Stomach (tissue), 9 donors: ENCODE data around the gene ANP32E. TPM values are rescaled to one million over a fixed set of nuclear protein-coding genes. Genes with fewer than 3 reads are reported as not detected.
A peak's percentile ranks its signal among the peaks of the same experiment; 100 is the strongest.

Experiments
- DNase-seq, 2 donors: peaks; one replicate each; pipeline versions ENCODE4 v3.0.0 to v3.0.0-alpha.2; 2013 to 2019
- H3K27ac ChIP-seq, 5 donors: fragments of 200-600 bp in 4 of 5; sonication (generic) in 4 of 5; one replicate each; pipeline ENCODE4 v1.5.1; 2013 to 2019; ENCODE audit warnings: mild to moderate bottlenecking in 1 of 5, moderate library complexity in 1 of 5
- H3K27me3 ChIP-seq, 3 donors: fragments of 200-600 bp; sonication (generic); one replicate each; pipeline ENCODE4 v1.5.1; 2017 to 2019; ENCODE audit warnings: mixed run types in 1 of 3
- H3K36me3 ChIP-seq, 4 donors: fragments of 200-600 bp; sonication (generic); 1 replicate in 3 of 4; 2 replicates in 1 of 4; pipeline ENCODE4 v1.5.1; 2016 to 2019
- H3K4me1 ChIP-seq, 4 donors: fragments of 200-600 bp; sonication (generic); one replicate each; pipeline ENCODE4 v1.5.1; 2016 to 2019
- H3K4me3 ChIP-seq, 4 donors: fragments of 200-600 bp; sonication (generic) in 3 of 4; one replicate each; pipeline ENCODE4 v1.5.1; 2016 to 2019; ENCODE audit warnings: mild to moderate bottlenecking in 1 of 4
- H3K9me3 ChIP-seq, 4 donors: fragments of 200-600 bp; sonication (generic); one replicate each; pipeline ENCODE4 v1.5.1; 2016 to 2019
- CTCF ChIP-seq, 7 experiments: fragments of 450-650 bp in 4 of 7; fragments of 200-600 bp in 3 of 7; sonication (generic) in 3 of 7; IDR thresholded peaks; one replicate each; pipeline ENCODE4 v1.5.1; 2016 to 2019; ENCODE audit warnings: antibody characterized with exemption in 7 of 7, control low read depth in 2 of 7, mild to moderate bottlenecking in 1 of 7
- EP300 ChIP-seq: sonication (generic); formaldehyde crosslinking; IDR thresholded peaks from one replicate; pipeline ENCODE4 v1.6.1; 2017; ENCODE audit warnings: antibody characterized with exemption
- POLR2A ChIP-seq, 4 donors: fragments of 450-650 bp; IDR thresholded peaks; one replicate each; pipeline ENCODE4 v1.6.1; 2016; ENCODE audit warnings: antibody characterized with exemption in 4 of 4, control low read depth in 2 of 4, mild to moderate bottlenecking in 1 of 4, moderate library complexity in 1 of 4
- POLR2AphosphoS5 ChIP-seq, 3 donors: sonication (generic); formaldehyde crosslinking; IDR thresholded peaks; one replicate each; pipeline ENCODE4 v1.6.1; 2016; ENCODE audit warnings: antibody characterized with exemption in 3 of 3
- WGBS, 5 donors: extraction: QIAGEN DNeasy Blood & Tissue Kit in 3 of 5; methylation state at CpG; one replicate each; pipeline versions ENCODE4 v1.1.5 to v1.1.7; 2013 to 2018; 5-methylcytosine and 5-hydroxymethylcytosine counted together
- intact Hi-C: fragments of 100-400 bp; cut with DNase I; formaldehyde crosslinking; loops from one replicate; pipeline ENCODE4 v1.15.1; 2023; ENCODE audit warnings: low total_unique reads
- polyA plus RNA-seq, 3 donors: library from polyadenylated mRNA; stranded (reverse); fragments of 200-250 nt; gene quantifications; one replicate each; pipeline ENCODE4 v1.2.3, GENCODE V29; 2013
- small RNA-seq, 4 donors: library from RNA; depleted of rRNA; stranded (forward); fragments of <200 nt; gene quantifications; one replicate each; pipeline ENCODE3, GENCODE V24; 2016
- total RNA-seq, 5 donors: library from RNA; depleted of rRNA; stranded (reverse); fragments of >200 nt; gene quantifications; one replicate each; pipeline versions ENCODE4 v1.1.0 to v1.2.3, GENCODE V29; 2014 to 2016
- donor health status: healthy with polysubstance abuse.
- donor health status: Bipolar disorder and iron deficiency.
- donor health status: healthy.

Gene ANP32E
- total and polyA plus RNA-seq, 8 donors: 7.0 to 33.2 (median 15.8) TPM

- Histone ChIP-seq H3K36me3 (no peaks in the 10 kb centered on the region), H3K27me3 (no peaks in the 10 kb centered on the region), H3K9me3 (no peaks in the 10 kb centered on the region), H3K4me3 (no peak overlapping the region), H3K27ac (no peak overlapping the region), H3K4me1 (peaks cover under 1 to 35% (median 18%) of the 10 kb centered on the region in 4 donors)
- peak; percentile 75 to 86 for DNase-seq
- TF ChIP-seq EP300 (no peak), POLR2AphosphoS5 (IDR thresholded peaks at IDR 0.05) (peak; percentile 21 to 63 (median 54)), CTCF (IDR thresholded peaks at IDR 0.05) (peak in 5 of 7 experiments; percentile 61 to 84 (median 71)), POLR2A (IDR thresholded peaks at IDR 0.05) (no peak)
- intact Hi-C loops: no loop called here
- WGBS, 5 donors: 8 to 16% (median 11%) methylated on average over 6 of the region's 6 CpGs
Measured at GRCh38 chr1:150168960-150169601, 66.8 kb downstream of the ANP32E start.

Small RNA genes lying within 50 kb of the gene (small RNA-seq; reads per million reads assigned to genes)
- gene RN7SL480P: 0 reads per million in 4 donors
- gene RNU2-17P: 0 to 0.34 (median 0.04) reads per million in 4 donors

Other genes starting within 250 kb of the ANP32E start
- gene OTUD7B, start 225.4 kb downstream of the ANP32E start, total RNA-seq: 10 to 100 TPM in 4 of 5 donors, 1 to 10 TPM in 1; 9.0 to 38.8 (median 25.9) TPM
- 1 to 10 TPM; 2.2 to 6.0 (median 5.0) TPM for gene OTUD7B, start 225.4 kb downstream of the ANP32E start, polyA plus RNA-seq
- 10 to 100 TPM; 13.3 to 69.9 (median 41.9) TPM for gene VPS45, start 168.3 kb downstream of the ANP32E start, total RNA-seq
- gene VPS45, start 168.3 kb downstream of the ANP32E start, polyA plus RNA-seq: 10 to 100 TPM; 15.3 to 21.7 (median 15.9) TPM
- 100 to 1,000 TPM in 3 of 5 donors, 10 to 100 TPM in 2; 34.6 to 254 (median 100) TPM for gene PLEKHO1, start 86.2 kb downstream of the ANP32E start, total RNA-seq
- 10 to 100 TPM; 38.6 to 79.3 (median 40.9) TPM for gene PLEKHO1, start 86.2 kb downstream of the ANP32E start, polyA plus RNA-seq
- 1 to 10 TPM in 2 of 5 donors, not detected in 3; 1.0 to 1.1 TPM for gene CA14, start 21.7 kb upstream of the ANP32E start, total RNA-seq
- 1 to 10 TPM in 1 of 3 donors, under 1 TPM in 1, not detected in 1; 0.68 to 1.4 TPM for gene CA14, start 21.7 kb upstream of the ANP32E start, polyA plus RNA-seq
- gene APH1A, start 32.9 kb upstream of the ANP32E start, total RNA-seq: 100 to 1,000 TPM in 1 of 5 donors, 10 to 100 TPM in 4; 25.8 to 120 (median 49.1) TPM
- gene APH1A, start 32.9 kb upstream of the ANP32E start, polyA plus RNA-seq: 10 to 100 TPM; 87.8 to 95.1 (median 89.5) TPM
- 10 to 100 TPM in 1 of 5 donors, under 1 TPM in 1, not detected in 3; 0.43 to 40.8 TPM for gene C1orf54, start 36.7 kb upstream of the ANP32E start, total RNA-seq
- 10 to 100 TPM in 1 of 3 donors, 1 to 10 TPM in 2; 7.5 to 17.7 (median 8.7) TPM for gene C1orf54, start 36.7 kb upstream of the ANP32E start, polyA plus RNA-seq
- 10 to 100 TPM in 1 of 5 donors, 1 to 10 TPM in 3, not detected in 1; 2.7 to 31.5 (median 2.9) TPM for gene CIART, start 46.4 kb upstream of the ANP32E start, total RNA-seq
- gene CIART, start 46.4 kb upstream of the ANP32E start, polyA plus RNA-seq: 10 to 100 TPM in 1 of 3 donors, 1 to 10 TPM in 2; 4.0 to 12.8 (median 6.3) TPM
- gene MRPS21, start 57.7 kb upstream of the ANP32E start, total RNA-seq: 10 to 100 TPM in 4 of 5 donors, 1 to 10 TPM in 1; 2.0 to 95.1 (median 48.3) TPM
- gene MRPS21, start 57.7 kb upstream of the ANP32E start, polyA plus RNA-seq: 100 to 1,000 TPM; 105 to 130 (median 115) TPM
- 10 to 100 TPM; 40.3 to 99.1 (median 75.3) TPM for gene PRPF3, start 85.4 kb upstream of the ANP32E start, total RNA-seq
- gene PRPF3, start 85.4 kb upstream of the ANP32E start, polyA plus RNA-seq: 10 to 100 TPM; 14.5 to 35.3 (median 25.7) TPM
- 10 to 100 TPM in 4 of 5 donors, 1 to 10 TPM in 1; 8.1 to 41.4 (median 20.9) TPM for gene RPRD2, start 128.0 kb upstream of the ANP32E start, total RNA-seq
- 1 to 10 TPM; 4.5 to 5.2 (median 4.6) TPM for gene RPRD2, start 128.0 kb upstream of the ANP32E start, polyA plus RNA-seq